ENCODE results near the gene SLCO4A1.

GRCh38 chr20:62686869-62687830, 44.8 kb downstream of the SLCO4A1 start:
- no peak for TF ChIP-seq CTCF (IDR thresholded peaks at IDR 0.05)
- no peak for TF ChIP-seq POLR2A (IDR thresholded peaks at IDR 0.05)
- no peak for TF ChIP-seq EP300 (IDR thresholded peaks at IDR 0.05)

Measured in ovary (tissue), 3 donors.